ENCODE measurements around the gene AFF2.

GRCh38 chrX:148728901-148729300, 228.5 kb downstream of the AFF2 start:
- no peak for TF ChIP-seq CTCF (IDR thresholded peaks at IDR 0.05; ENCODE audit: low read length)
- TF ChIP-seq EZH2 (optimal IDR thresholded peaks at IDR 0.05; ENCODE audit: low read depth, low read length), result no peak
